ENCODE measurements around the gene C11orf21. TPM values are rescaled to one million over a fixed set of nuclear protein-coding genes. Genes with fewer than 3 reads are reported as not detected.
"Not testable (repeated sequence)": the region's sequence is repeated elsewhere in the genome, so short reads cannot be mapped to it uniquely, and the experiment has no call there.

Gene C11orf21
- total and polyA plus RNA-seq, 9 donors = 0.12 to 0.75 (median 0.35) TPM; not detected in 2

DNA sequence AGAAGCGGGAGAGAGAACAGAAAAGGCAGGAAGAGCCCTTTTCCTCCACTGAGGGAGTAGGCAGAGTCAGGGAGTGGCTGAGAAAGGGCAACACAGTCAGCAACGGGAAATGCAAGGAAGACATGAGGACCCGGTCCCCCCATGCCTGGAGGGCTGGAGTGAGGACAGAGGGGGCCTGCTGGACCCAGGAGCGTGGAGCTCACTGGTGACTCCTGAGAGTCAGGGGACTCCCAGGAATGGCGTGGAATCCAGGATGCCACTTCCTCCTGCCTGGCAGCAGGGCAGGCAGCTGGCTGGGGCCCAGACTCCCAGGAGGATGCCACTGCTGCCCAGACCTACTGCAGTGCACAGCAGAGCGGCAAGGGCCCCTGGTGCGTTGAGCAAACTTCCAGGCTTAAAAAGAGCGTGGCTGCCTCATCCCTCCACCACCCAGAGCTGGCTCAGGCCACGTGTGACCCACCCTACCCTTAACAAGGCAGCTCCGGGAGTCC, 11.3 kb downstream of the C11orf21 start:
- Histone ChIP-seq H3K27me3 (no peaks in the 10 kb centered on the region), H3K4me3 (no peak overlapping the region), H3K4me1 (ENCODE audit: insufficient read depth) (no peaks in the 10 kb centered on the region), H3K27ac (no peak overlapping the region), H3K36me3 (no peaks in the 10 kb centered on the region), H3K9me3 (no peaks in the 10 kb centered on the region)
- intact Hi-C loops (cut with DNase I) = loop anchor here in 1 of 4 donors (1.0 kb wide), 1 partner anchor 19 kb away; no protein-coding TSS in a partner anchor
- peak in 1 of 5 donors; percentile 10 for DNase-seq
- 51 to 63% (median 52%) methylated on average over 10 of the region's 10 CpGs for WGBS, 3 donors
- no peak for TF ChIP-seq EP300 (IDR thresholded peaks at IDR 0.05)
- TF ChIP-seq CTCF (IDR thresholded peaks at IDR 0.05) = no peak
- no peak for TF ChIP-seq POLR2A (IDR thresholded peaks at IDR 0.05)

- no peak for TF ChIP-seq POLR2A (IDR thresholded peaks at IDR 0.05)
- TF ChIP-seq CTCF (IDR thresholded peaks at IDR 0.05) = no peak
- TF ChIP-seq EP300 (IDR thresholded peaks at IDR 0.05) = no peak
- no peak overlapping the region for H3K4me3 ChIP-seq
- no peak for DNase-seq
- no peaks in the 10 kb centered on the region for H3K4me1 ChIP-seq (ENCODE audit: insufficient read depth)
- no peaks in the 10 kb centered on the region for H3K9me3 ChIP-seq
- intact Hi-C loops (cut with DNase I) = loop anchor here in 1 of 4 donors (1.0 kb wide), 1 partner anchor 19 kb away; no protein-coding TSS in a partner anchor
- H3K27ac ChIP-seq = no peak overlapping the region
- no peaks in the 10 kb centered on the region for H3K27me3 ChIP-seq
- WGBS, 3 donors = 74 to 85% (median 77%) methylated on average over 10 of the region's 10 CpGs
- no peaks in the 10 kb centered on the region for H3K36me3 ChIP-seq
Measured at GRCh38 chr11:2289859-2290258, 11.9 kb downstream of the C11orf21 start.

DNA sequence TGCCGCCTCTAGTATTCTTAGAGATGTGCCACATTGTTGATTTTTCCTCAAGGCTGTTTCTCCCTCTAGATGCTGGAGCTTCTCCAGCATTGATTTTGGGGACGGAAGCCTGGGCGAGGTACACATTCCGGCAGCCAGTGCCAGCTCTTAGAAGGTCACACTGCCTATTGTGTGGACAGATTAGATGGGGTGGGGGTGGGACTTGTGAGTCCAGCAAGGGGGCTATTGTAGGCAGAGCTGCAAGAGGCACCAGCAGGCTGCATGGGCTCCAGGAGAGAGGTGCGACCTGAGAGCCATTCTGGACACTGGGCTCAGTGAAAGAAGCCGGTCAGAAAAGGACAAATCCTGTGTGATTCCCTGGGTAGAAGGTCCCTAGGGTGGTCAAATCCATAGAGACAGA, 12.4 kb downstream of the C11orf21 start:
- Histone ChIP-seq H3K36me3 (no peaks in the 10 kb centered on the region), H3K4me1 (ENCODE audit: insufficient read depth) (no peaks in the 10 kb centered on the region), H3K27ac (no peak overlapping the region), H3K9me3 (no peaks in the 10 kb centered on the region), H3K4me3 (no peak overlapping the region), H3K27me3 (no peaks in the 10 kb centered on the region)
- 55 to 63% (median 62%) methylated on average over 6 of the region's 6 CpGs for WGBS, 3 donors
- intact Hi-C loops (cut with DNase I) = no loop called here
- no peak for DNase-seq
- TF ChIP-seq CTCF (IDR thresholded peaks at IDR 0.05) = no peak
- TF ChIP-seq EP300 (IDR thresholded peaks at IDR 0.05) = no peak
- no peak for TF ChIP-seq POLR2A (IDR thresholded peaks at IDR 0.05)

DNA sequence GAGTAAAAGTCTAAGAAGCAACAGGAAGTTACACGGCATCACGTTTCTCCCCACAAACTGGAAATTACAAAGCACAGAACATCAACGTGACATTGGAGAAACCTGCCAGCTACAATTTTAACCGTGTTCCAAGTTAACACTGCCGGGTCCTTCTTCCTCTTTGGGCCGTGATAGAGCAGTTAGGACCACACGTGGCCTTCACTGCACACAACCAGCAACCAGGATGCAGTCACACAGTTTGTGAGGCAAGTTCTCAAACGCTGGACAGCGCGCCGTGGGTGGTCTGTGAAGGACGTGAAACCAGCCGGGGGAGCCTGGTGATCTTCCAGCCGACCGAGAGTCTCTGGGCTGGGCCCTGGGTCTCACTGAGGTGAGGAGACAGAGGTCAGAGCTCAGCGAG, 14.6 kb downstream of the C11orf21 start:
- Histone ChIP-seq H3K9me3 (peaks cover 0 to 3% of the 10 kb centered on the region in 2 donors), H3K27ac (no peak overlapping the region), H3K36me3 (no peaks in the 10 kb centered on the region), H3K27me3 (no peaks in the 10 kb centered on the region), H3K4me1 (ENCODE audit: insufficient read depth) (no peaks in the 10 kb centered on the region), H3K4me3 (no peak overlapping the region)
- peak in 3 of 5 donors; percentile 10 to 25 (median 14) for DNase-seq
- intact Hi-C loops (cut with DNase I) = no loop called here
- no peak for TF ChIP-seq EP300 (IDR thresholded peaks at IDR 0.05)
- no peak for TF ChIP-seq CTCF (IDR thresholded peaks at IDR 0.05)
- TF ChIP-seq POLR2A (IDR thresholded peaks at IDR 0.05) = no peak
- WGBS, 3 donors = 5 to 7% (median 7%) methylated on average over 16 of the region's 16 CpGs

DNA sequence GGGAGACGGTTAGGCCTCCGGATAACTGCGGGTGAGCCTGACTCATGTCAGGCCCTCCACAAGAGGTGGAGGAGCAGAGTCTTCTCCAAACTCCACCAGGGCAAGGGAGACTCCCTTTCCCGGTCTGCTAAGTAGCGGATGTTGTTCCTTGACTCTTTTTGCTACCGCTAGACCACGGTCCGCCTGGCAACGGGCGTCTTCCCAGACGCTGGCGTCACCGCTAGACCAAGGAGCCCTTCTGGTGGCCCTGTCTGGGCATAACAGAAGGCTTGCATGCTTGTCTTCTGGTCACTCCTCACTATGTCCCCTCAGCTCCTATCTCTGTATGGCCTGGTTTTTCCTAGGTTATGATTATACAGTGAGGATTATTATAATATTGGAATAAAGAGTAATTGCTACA, 15.4 kb downstream of the C11orf21 start:
- H3K27me3 ChIP-seq; H3K9me3 ChIP-seq; intact Hi-C loops (cut with DNase I); H3K36me3 ChIP-seq; H3K4me1 ChIP-seq (ENCODE audit: insufficient read depth); H3K27ac ChIP-seq; H3K4me3 ChIP-seq: not testable (repeated sequence)
- DNase-seq = peak in 2 of 5 donors; percentile 2 to 8
- WGBS, 3 donors = 91 to 94% (median 93%) methylated on average over 13 of the region's 13 CpGs

Data from ovary (tissue), 9 donors.